Measurements from ENCODE around the gene PPP4R2.

The PPP4R2 gene

DNA sequence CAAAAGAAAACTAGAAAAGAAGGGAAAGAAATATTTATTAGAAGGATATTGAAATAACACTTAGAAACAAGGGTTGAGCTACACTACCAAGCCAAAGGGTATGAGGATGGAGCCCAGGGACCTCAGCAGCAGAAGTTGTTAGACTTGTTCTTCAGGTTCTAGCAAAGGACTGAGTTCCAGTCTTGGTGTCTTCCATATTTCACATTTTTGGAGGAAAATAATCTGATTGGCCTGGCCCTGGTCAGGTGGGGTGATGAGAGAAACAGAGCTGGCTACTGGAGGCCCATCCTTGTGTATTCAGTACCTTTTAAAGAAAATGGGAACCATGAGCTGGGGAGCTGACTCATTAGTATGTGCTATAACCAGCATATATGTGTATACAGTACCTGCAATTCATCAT lies 28.2 kb downstream of the PPP4R2 start:
- no peak for FAIRE-seq

DNA sequence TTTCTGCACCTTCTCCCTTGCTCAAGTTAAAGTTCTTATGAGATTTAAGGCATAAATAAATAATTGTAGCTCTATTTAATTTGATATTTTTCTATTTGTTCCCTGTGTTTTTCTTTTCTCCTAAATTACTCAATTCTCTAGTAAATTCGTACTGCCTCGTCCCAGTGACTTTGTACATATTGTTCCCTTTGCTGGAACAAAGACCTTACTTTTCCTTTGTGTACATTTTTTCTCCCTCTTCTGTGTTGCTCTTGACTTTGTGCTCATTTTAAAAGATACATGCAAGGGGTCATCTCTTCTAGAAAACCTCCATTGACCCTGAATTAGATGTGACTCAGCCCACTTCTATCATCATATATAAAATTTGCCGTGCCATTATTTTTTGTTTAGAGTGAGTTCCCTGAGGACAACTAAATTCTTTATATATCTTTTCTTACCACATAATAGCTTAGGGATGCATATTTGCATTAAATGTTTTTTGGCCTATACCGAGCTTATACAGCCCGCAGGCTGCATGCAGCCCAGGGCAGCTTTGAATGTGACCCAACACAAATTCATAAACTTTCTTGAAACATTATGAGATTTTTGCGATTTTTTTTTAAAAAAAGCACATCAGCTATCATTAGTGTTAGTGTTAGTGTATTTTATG lies 29.6 kb downstream of the PPP4R2 start:
- no peak for DNase-seq (ENCODE audit: insufficient read length, low spot score)
- TF ChIP-seq, protein P1, sequence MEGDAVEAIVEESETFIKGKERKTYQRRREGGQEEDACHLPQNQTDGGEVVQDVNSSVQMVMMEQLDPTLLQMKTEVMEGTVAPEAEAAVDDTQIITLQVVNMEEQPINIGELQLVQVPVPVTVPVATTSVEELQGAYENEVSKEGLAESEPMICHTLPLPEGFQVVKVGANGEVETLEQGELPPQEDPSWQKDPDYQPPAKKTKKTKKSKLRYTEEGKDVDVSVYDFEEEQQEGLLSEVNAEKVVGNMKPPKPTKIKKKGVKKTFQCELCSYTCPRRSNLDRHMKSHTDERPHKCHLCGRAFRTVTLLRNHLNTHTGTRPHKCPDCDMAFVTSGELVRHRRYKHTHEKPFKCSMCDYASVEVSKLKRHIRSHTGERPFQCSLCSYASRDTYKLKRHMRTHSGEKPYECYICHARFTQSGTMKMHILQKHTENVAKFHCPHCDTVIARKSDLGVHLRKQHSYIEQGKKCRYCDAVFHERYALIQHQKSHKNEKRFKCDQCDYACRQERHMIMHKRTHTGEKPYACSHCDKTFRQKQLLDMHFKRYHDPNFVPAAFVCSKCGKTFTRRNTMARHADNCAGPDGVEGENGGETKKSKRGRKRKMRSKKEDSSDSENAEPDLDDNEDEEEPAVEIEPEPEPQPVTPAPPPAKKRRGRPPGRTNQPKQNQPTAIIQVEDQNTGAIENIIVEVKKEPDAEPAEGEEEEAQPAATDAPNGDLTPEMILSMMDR (IDR thresholded peaks at IDR 0.05; ENCODE audit: insufficient read depth, missing control alignments): no peak

More for the DNA sequence above, 28.2 kb downstream of the PPP4R2 start:
- TF ChIP-seq, protein P1 (IDR thresholded peaks at IDR 0.05; ENCODE audit: insufficient read depth, missing control alignments): no peak
- DNase-seq (ENCODE audit: insufficient read length, low spot score): no peak

DNA sequence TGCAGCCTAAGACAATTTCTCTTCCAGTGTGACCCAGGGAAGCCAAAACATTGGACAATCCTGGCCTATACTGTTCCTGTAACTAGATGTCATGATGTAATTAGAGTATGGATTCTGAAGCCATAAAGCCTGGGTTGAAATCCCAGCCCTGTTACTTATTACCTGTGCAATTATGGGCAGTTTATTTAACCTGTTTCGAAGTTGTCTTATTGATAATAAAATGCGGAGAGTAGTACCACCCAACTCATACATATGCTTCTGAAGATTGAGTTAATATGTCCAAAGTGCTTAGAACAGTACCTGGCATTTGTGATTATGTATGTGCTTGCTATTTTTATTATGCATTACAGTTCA lies 30.1 kb downstream of the PPP4R2 start:
- FAIRE-seq (no peak), DNase-seq (ENCODE audit: insufficient read length, low spot score) (no peak)
- TF ChIP-seq, protein P1 (IDR thresholded peaks at IDR 0.05; ENCODE audit: insufficient read depth, missing control alignments): no peak

More for the DNA sequence above, 29.6 kb downstream of the PPP4R2 start:
- FAIRE-seq: no peak

DNA sequence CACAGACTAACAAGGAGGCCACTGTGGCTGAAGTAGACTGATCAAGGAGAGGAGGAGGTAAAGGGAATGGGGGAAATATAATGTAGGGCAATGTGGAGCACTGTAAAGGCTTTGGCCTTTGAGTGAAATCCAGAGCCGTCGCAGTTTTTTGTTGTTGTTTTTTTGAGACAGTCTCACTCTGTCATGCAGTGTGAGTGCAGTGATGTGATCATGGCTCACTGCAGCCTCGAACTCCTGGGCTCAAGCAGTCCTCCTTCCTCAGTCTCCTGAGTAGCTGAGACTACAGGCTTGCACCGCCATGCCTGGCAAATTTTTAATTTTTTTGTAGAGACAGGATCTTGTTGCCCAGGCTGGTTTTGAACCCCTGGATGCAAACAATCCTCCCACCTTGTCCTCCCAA lies 32.2 kb downstream of the PPP4R2 start:
- no peak for FAIRE-seq
- TF ChIP-seq, protein P1 (IDR thresholded peaks at IDR 0.05; ENCODE audit: insufficient read depth, missing control alignments): no peak
- no peak for DNase-seq (ENCODE audit: insufficient read length, low spot score)

DNA sequence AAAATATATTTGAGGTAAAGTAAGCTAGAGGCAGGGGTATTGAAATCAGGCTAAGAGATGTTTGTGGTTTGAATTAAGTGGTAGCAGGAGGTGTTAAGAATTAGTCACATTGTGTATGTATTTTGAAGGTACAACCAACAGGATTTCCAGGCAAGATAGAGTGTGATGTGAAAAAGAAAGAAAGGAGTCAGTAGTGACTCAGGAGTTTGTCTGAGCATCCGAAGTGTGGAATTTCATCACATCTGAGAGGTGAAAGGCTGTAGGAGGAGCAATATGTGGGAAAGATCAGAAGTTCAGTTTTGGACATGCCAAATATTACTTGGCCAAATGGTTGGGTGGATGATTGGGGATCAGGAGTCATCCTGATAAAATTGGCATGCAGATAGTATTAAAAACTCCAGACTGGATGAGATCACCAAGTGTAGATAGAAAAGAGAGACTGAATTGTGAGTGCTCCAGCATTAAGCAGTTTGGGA lies 32.7 kb downstream of the PPP4R2 start:
- DNase-seq (ENCODE audit: insufficient read length, low spot score): no peak
- no peak for FAIRE-seq
- TF ChIP-seq, protein P1 (IDR thresholded peaks at IDR 0.05; ENCODE audit: insufficient read depth, missing control alignments): no peak

DNA sequence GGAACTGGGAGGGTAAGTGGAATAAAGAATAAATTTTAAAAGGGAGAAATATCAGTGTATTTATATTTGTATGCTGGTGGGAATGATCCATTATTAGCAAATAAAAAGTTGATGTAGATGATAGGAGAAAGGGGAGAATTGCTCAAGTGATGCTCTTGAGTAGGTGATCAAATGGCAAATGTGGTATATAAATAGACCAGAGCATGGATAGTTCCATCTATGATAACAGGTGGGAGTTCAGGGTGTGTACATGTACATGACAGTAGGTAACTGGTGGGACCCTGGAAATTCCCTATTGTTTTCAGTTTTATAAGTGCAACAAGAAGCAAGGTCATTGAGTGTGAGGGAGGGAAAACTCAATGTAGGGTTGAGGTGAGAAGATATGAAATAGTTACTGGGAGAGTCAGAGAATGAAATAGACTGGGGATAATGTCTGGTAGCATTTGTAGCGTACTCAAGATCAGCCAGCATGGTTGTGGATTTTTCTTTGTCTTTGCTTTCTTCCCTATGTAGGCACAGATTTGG lies 33.5 kb downstream of the PPP4R2 start:
- DNase-seq (ENCODE audit: insufficient read length, low spot score) (no peak), FAIRE-seq (no peak)
- TF ChIP-seq, protein P1 (IDR thresholded peaks at IDR 0.05; ENCODE audit: insufficient read depth, missing control alignments): no peak

DNA sequence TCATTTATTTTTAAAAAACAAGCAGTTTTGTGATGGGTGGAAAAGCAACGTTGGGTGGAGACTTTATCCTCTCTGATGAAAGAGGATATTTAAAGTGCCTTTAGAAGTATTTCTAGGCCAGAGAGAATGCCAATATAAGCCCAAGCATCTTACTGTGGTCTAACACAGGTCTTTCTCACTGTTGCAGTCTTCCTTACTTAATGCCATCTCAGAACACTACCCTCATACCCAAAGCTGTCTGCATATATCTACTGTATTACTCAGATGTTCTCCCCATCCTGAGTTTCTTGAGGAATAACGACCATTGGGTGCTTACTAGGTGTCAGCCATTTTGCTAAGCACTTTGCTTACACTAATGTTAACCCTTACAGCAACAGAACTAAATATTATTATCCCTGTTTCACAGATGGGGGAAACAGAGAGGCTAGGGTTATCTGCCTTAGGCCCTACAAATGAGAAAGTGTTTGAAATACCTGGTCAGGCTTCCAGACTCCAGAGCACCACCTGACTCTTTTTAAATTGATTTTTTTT lies 35.0 kb downstream of the PPP4R2 start:
- FAIRE-seq: no peak
- no peak for DNase-seq (ENCODE audit: insufficient read length, low spot score)
- TF ChIP-seq, protein P1 (IDR thresholded peaks at IDR 0.05; ENCODE audit: insufficient read depth, missing control alignments): no peak
